Left ventricle myocardium inferior (tissue), 1 donor: ENCODE measurements around the gene GRXCR2. TPM values are rescaled to one million over a fixed set of nuclear protein-coding genes. Genes with fewer than 3 reads are reported as not detected.

Experiments
- DNase-seq: peaks from one replicate; pipeline ENCODE4 v3.0.0-alpha.2; 2020
- H3K27ac ChIP-seq: fragments of 200-600 bp; replicated peaks from 2 replicates; pipeline ENCODE4 v1.8.0; 2021
- H3K27me3 ChIP-seq: fragments of 200-600 bp; 2 replicates; pipeline ENCODE4 v1.8.0; 2021; ENCODE audit warnings: low read depth
- H3K36me3 ChIP-seq: fragments of 200-600 bp; 2 replicates; pipeline ENCODE4 v1.8.0; 2021
- H3K4me1 ChIP-seq: fragments of 200-600 bp; 2 replicates; pipeline ENCODE4 v1.8.0; 2021
- H3K4me3 ChIP-seq: fragments of 200-600 bp; 2 replicates; pipeline ENCODE4 v1.8.0; 2021; ENCODE audit warnings: mild to moderate bottlenecking, moderate library complexity
- H3K9me3 ChIP-seq: fragments of 200-600 bp; replicated peaks from 2 replicates; pipeline ENCODE4 v1.8.0; 2021
- CTCF ChIP-seq: fragments of 200-600 bp; IDR thresholded peaks from 2 replicates; pipeline ENCODE4 v1.8.0; 2021; ENCODE audit warnings: antibody characterized with exemption, mild to moderate bottlenecking, borderline replicate concordance
- intact Hi-C: fragments of 100-400 bp; cut with micrococcal nuclease; formaldehyde crosslinking; loops from one replicate; pipeline ENCODE4 v1.11.0; 2022
- total RNA-seq: library from RNA; stranded (reverse); fragmentation: NEBNext Ultra II Directional; extraction: Animal tissue kit (Norgen Biotek cat#: 25700); gene quantifications from one replicate; pipeline ENCODE4 v1.2.1, GENCODE V29; 2021
- donor health status: DM: no; HTN: yes; CAD: no; lungs with severe emphysema.

Gene GRXCR2
- total RNA-seq, 1 donor from 2014 or later = 1.1 TPM

- intact Hi-C loops = no loop called here
- TF ChIP-seq CTCF = no peak
- no peak for DNase-seq
- Histone ChIP-seq H3K4me3 (no peak overlapping the region), H3K36me3 (peaks cover 33% of the 10 kb centered on the region), H3K27ac (no peak overlapping the region), H3K9me3 (no peaks in the 10 kb centered on the region), H3K4me1 (no peaks in the 10 kb centered on the region), H3K27me3 (no peaks in the 10 kb centered on the region)
Observed at GRCh38 chr5:145818604-145819003, 54.2 kb downstream of the GRXCR2 start.

- no peaks in the 10 kb centered on the region for H3K9me3 ChIP-seq
- no peaks in the 10 kb centered on the region for H3K27me3 ChIP-seq
- intact Hi-C loops = no loop called here
- H3K4me3 ChIP-seq = no peak overlapping the region
- H3K27ac ChIP-seq = no peak overlapping the region
- no peak for TF ChIP-seq CTCF
- no peak for DNase-seq
- H3K36me3 ChIP-seq = peaks cover 23% of the 10 kb centered on the region
- H3K4me1 ChIP-seq = no peaks in the 10 kb centered on the region
Observed at GRCh38 chr5:145812877-145813276, 59.9 kb downstream of the GRXCR2 start.

- Histone ChIP-seq H3K27me3 (no peaks in the 10 kb centered on the region), H3K4me1 (no peaks in the 10 kb centered on the region), H3K27ac (no peak overlapping the region), H3K4me3 (no peak overlapping the region), H3K36me3 (peaks cover 17% of the 10 kb centered on the region), H3K9me3 (no peaks in the 10 kb centered on the region)
- TF ChIP-seq CTCF = peak; percentile 48
- intact Hi-C loops = no loop called here
- no peak for DNase-seq
Observed at GRCh38 chr5:145811834-145812625, 60.8 kb downstream of the GRXCR2 start.

Other genes with a start within 250 kb of the GRXCR2 start
- 12.2 TPM for gene PRELID2, start 37.7 kb downstream of the GRXCR2 start, total RNA-seq
- 376 TPM for gene SH3RF2, start 63.6 kb upstream of the GRXCR2 start, total RNA-seq
- gene PLAC8L1, start 232.6 kb upstream of the GRXCR2 start, total RNA-seq = 0.49 TPM